ENCODE measurements around the gene TMEM19.
"Not testable (repeated sequence)": the region's sequence is repeated elsewhere in the genome, so short reads cannot be mapped to it uniquely, and the experiment has no call there.

TMEM19 gene

GRCh38 chr12:71666259-71666658, 19.6 kb upstream of the TMEM19 start:
- DNase-seq, result no peak

- DNase-seq, result no peak
Measured at GRCh38 chr12:71671311-71671710, 14.6 kb upstream of the TMEM19 start.

- DNase-seq, result peak; percentile 84
Measured at GRCh38 chr12:71671816-71672215, 14.1 kb upstream of the TMEM19 start.

GRCh38 chr12:71682466-71682865, 3.4 kb upstream of the TMEM19 start:
- no peak for DNase-seq

- DNase-seq, result no peak
Measured at GRCh38 chr12:71683633-71684032, 2.2 kb upstream of the TMEM19 start.

- DNase-seq, result peak; percentile 49
Measured at GRCh38 chr12:71684081-71684480, 1.8 kb upstream of the TMEM19 start.

- DNase-seq, result no peak
Measured at GRCh38 chr12:71685312-71685906, 473 bp upstream of the TMEM19 start.

- peak; percentile 40 for DNase-seq
Measured at GRCh38 chr12:71686658-71687025, 760 bp downstream of the TMEM19 start.

- DNase-seq, result not testable (repeated sequence)
Measured at GRCh38 chr12:71687172-71687571, 1.3 kb downstream of the TMEM19 start.

GRCh38 chr12:71688961-71689570, 3.2 kb downstream of the TMEM19 start:
- no peak for DNase-seq

- DNase-seq, result peak; percentile 60
Measured at GRCh38 chr12:71691504-71692129, 5.7 kb downstream of the TMEM19 start.

- no peak for DNase-seq
Measured at GRCh38 chr12:71693126-71693525, 7.2 kb downstream of the TMEM19 start.

GRCh38 chr12:71693651-71694050, 7.8 kb downstream of the TMEM19 start:
- DNase-seq, result not testable (repeated sequence)

- DNase-seq, result no peak
Measured at GRCh38 chr12:71694099-71694820, 8.4 kb downstream of the TMEM19 start.

- DNase-seq, result no peak
Measured at GRCh38 chr12:71695782-71696181, 9.9 kb downstream of the TMEM19 start.

- DNase-seq, result not testable (repeated sequence)
Measured at GRCh38 chr12:71702181-71702580, 16.3 kb downstream of the TMEM19 start.

GRCh38 chr12:71702590-71702989, 16.7 kb downstream of the TMEM19 start:
- no peak for DNase-seq

GRCh38 chr12:71703206-71703605, 17.3 kb downstream of the TMEM19 start:
- no peak for DNase-seq

GRCh38 chr12:71704920-71705319, 19.0 kb downstream of the TMEM19 start:
- DNase-seq, result no peak

GRCh38 chr12:71708658-71709057, 22.8 kb downstream of the TMEM19 start:
- DNase-seq, result no peak

GRCh38 chr12:71710276-71711125, 24.6 kb downstream of the TMEM19 start:
- no peak for DNase-seq

- DNase-seq, result no peak
Measured at GRCh38 chr12:71718611-71719010, 32.7 kb downstream of the TMEM19 start.

Measured in hematopoietic multipotent progenitor cell treated with erythropoietin and hydrocortisone succinate and interleukin-3 and kit ligand, for 6 days (in vitro differentiated cells).